GM21515 (cell line): Measurements from ENCODE around the gene GPR31.
A peak's percentile ranks its signal among the peaks of the same experiment; 100 is the strongest.

Experiments used
- ATAC-seq: cut with Tn5 transposase; IDR thresholded peaks from one replicate; pipeline ENCODE4 v1.9.1; 2021; ENCODE audit not compliant: unreplicated experiment

The GPR31 gene

GRCh38 chr6:167140589-167141474 lies 16.9 kb downstream of the GPR31 start:
- no peak for ATAC-seq

- ATAC-seq = no peak
These were observed 18.0 kb downstream of the GPR31 start for GRCh38 chr6:167139761-167140160.

- ATAC-seq = no peak
These were observed 19.9 kb downstream of the GPR31 start for GRCh38 chr6:167137881-167138280.

- ATAC-seq = no peak
These were observed 20.7 kb downstream of the GPR31 start for GRCh38 chr6:167137081-167137480.

- ATAC-seq = no peak
These were observed 21.4 kb downstream of the GPR31 start for GRCh38 chr6:167136376-167136775.

GRCh38 chr6:167134448-167135328 lies 23.1 kb downstream of the GPR31 start:
- no peak for ATAC-seq

- no peak for ATAC-seq
These were observed 26.8 kb downstream of the GPR31 start for GRCh38 chr6:167130712-167131684.

- peak; percentile 51 for ATAC-seq
These were observed 27.6 kb downstream of the GPR31 start for GRCh38 chr6:167130008-167130677.

- no peak for ATAC-seq
These were observed 28.2 kb downstream of the GPR31 start for GRCh38 chr6:167129562-167129961.

- ATAC-seq = no peak
These were observed 28.6 kb downstream of the GPR31 start for GRCh38 chr6:167129159-167129558.

- no peak for ATAC-seq
These were observed 29.8 kb downstream of the GPR31 start for GRCh38 chr6:167127785-167128531.

- no peak for ATAC-seq
These were observed 31.9 kb downstream of the GPR31 start for GRCh38 chr6:167125855-167126349.

- ATAC-seq = no peak
These were observed 32.4 kb downstream of the GPR31 start for GRCh38 chr6:167125410-167125809.

- no peak for ATAC-seq
These were observed 33.0 kb downstream of the GPR31 start for GRCh38 chr6:167124753-167125152.

GRCh38 chr6:167122827-167123657 lies 34.7 kb downstream of the GPR31 start, which contains the start of gene CCR6:
CCR6 (plus strand) TSS chr6:167123096; CDS start chr6:167136135, 13,039 bp downstream.
- no peak for ATAC-seq

GRCh38 chr6:167122041-167122826 lies 35.5 kb downstream of the GPR31 start:
- ATAC-seq = peak; percentile 40

- no peak for ATAC-seq
These were observed 36.4 kb downstream of the GPR31 start for GRCh38 chr6:167121335-167121841.
